ENCODE results near the gene SYTL3.

The SYTL3 gene

GRCh38 chr6:158807515-158808441 is 157.9 kb downstream of the SYTL3 start:
- peak overlapping the region; percentile 95 for H3K27ac ChIP-seq
- no peak overlapping the region for H3K9ac ChIP-seq
- no peak overlapping the region for H2AFZ ChIP-seq
- peak overlapping the region; percentile 32 for H3K4me3 ChIP-seq (ENCODE audit: low read depth, low read length)
- H3K4me2 ChIP-seq (ENCODE audit: low read length), result peak overlapping the region; percentile 61
- H3K27me3 ChIP-seq (ENCODE audit: control insufficient read depth, insufficient read depth, low read length), result no peaks in the 10 kb centered on the region
- TF ChIP-seq, protein P1, sequence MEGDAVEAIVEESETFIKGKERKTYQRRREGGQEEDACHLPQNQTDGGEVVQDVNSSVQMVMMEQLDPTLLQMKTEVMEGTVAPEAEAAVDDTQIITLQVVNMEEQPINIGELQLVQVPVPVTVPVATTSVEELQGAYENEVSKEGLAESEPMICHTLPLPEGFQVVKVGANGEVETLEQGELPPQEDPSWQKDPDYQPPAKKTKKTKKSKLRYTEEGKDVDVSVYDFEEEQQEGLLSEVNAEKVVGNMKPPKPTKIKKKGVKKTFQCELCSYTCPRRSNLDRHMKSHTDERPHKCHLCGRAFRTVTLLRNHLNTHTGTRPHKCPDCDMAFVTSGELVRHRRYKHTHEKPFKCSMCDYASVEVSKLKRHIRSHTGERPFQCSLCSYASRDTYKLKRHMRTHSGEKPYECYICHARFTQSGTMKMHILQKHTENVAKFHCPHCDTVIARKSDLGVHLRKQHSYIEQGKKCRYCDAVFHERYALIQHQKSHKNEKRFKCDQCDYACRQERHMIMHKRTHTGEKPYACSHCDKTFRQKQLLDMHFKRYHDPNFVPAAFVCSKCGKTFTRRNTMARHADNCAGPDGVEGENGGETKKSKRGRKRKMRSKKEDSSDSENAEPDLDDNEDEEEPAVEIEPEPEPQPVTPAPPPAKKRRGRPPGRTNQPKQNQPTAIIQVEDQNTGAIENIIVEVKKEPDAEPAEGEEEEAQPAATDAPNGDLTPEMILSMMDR (IDR thresholded peaks at IDR 0.05), result no peak
- H3K4me1 ChIP-seq, result peaks cover 79% of the 10 kb centered on the region
- peaks cover 70% of the 10 kb centered on the region for H3K79me2 ChIP-seq
- H3K9me3 ChIP-seq (ENCODE audit: control insufficient read depth, low read length), result no peaks in the 10 kb centered on the region
- no peaks in the 10 kb centered on the region for H3K36me3 ChIP-seq (ENCODE audit: control insufficient read depth, insufficient read depth, low read length)

DNA sequence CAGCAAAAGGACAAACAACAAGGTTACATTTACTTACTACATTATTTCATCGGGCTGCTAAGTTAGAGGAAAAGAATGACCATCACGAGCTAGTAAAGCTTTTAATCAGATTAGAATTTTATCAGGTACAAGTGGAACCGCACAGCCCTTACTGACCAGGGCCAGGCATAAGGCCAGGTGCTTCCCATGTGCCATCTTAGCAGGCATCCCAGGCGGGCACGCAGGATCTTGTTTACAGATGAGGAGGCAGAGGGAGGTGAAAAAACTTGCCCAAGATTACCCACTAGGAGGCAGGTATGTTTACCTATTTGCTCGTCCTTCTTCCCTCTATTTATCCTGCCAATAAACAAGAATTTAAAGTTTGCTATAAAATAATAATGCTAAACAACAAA is 158.6 kb downstream of the SYTL3 start:
- Histone ChIP-seq H3K4me3 (ENCODE audit: low read depth, low read length) (peak overlapping the region; percentile 32), H2AFZ (no peak overlapping the region), H3K9me3 (ENCODE audit: control insufficient read depth, low read length) (no peaks in the 10 kb centered on the region), H3K36me3 (ENCODE audit: control insufficient read depth, insufficient read depth, low read length) (no peaks in the 10 kb centered on the region), H3K9ac (no peak overlapping the region), H3K27me3 (ENCODE audit: control insufficient read depth, insufficient read depth, low read length) (no peaks in the 10 kb centered on the region), H3K4me2 (ENCODE audit: low read length) (peak overlapping the region; percentile 61), H3K27ac (peak overlapping the region; percentile 95), H3K4me1 (peaks cover 81% of the 10 kb centered on the region), H3K79me2 (peaks cover 73% of the 10 kb centered on the region)
- TF ChIP-seq, protein P1 (IDR thresholded peaks at IDR 0.05), result peak; percentile 25

- Histone ChIP-seq H3K9ac (peak overlapping the region; percentile 21), H3K4me1 (peaks cover 83% of the 10 kb centered on the region), H2AFZ (no peak overlapping the region), H3K4me2 (ENCODE audit: low read length) (peak overlapping the region; percentile 61), H3K27ac (peak overlapping the region; percentile 95), H3K9me3 (ENCODE audit: control insufficient read depth, low read length) (no peaks in the 10 kb centered on the region), H3K79me2 (peaks cover 77% of the 10 kb centered on the region), H3K36me3 (ENCODE audit: control insufficient read depth, insufficient read depth, low read length) (no peaks in the 10 kb centered on the region), H3K27me3 (ENCODE audit: control insufficient read depth, insufficient read depth, low read length) (no peaks in the 10 kb centered on the region), H3K4me3 (ENCODE audit: low read depth, low read length) (peak overlapping the region; percentile 32)
- TF ChIP-seq, protein P1 (IDR thresholded peaks at IDR 0.05), result no peak
Measured at GRCh38 chr6:158808941-158809678, 159.3 kb downstream of the SYTL3 start.

DNA sequence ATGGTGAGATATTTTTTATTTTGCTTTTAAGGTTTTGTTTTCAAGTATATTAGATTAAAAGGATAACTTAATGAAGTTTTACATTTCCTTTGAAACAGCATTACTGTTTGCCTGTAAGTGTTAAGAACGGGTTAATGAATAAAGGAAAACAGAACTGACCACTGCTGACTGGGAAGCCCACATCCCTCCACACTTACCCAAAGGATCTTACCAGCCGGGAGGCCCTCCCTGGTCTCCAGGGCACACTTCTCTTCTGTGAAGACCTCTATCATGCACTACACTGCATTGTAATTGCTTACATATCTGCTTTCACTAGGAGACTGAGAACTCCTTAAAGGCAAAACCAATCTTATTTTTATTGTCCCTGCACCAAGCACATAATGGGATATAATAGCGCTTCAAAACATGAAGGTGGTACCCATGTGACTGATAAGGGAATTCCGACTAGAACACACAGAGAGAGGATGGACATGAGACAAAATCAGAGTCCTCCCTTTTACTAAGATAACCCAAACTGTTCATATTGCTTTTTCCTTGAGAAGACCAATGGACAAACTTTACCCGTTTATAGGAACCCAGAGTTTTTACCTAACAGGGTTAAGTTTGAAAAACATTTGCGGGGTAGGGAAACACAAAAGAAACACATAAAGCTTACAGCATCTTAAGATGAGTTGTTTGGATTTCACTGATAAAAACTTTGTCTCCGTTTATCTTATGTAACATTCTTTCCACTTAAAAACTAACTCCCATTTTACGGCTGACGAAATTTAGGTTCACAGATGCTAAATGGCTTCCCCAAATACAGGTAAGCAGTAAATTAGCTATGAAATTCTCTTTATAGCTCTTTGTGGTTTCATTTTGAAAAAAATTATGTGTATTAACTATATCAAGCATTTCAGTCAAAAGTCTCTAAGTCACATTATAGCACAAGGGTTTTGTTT is 160.6 kb downstream of the SYTL3 start:
- Histone ChIP-seq H3K9me3 (ENCODE audit: control insufficient read depth, low read length) (no peaks in the 10 kb centered on the region), H3K79me2 (peaks cover 87% of the 10 kb centered on the region), H2AFZ (no peak overlapping the region), H3K27me3 (ENCODE audit: control insufficient read depth, insufficient read depth, low read length) (no peaks in the 10 kb centered on the region), H3K36me3 (ENCODE audit: control insufficient read depth, insufficient read depth, low read length) (no peaks in the 10 kb centered on the region), H3K9ac (no peak overlapping the region), H3K27ac (peak overlapping the region; percentile 95), H3K4me2 (ENCODE audit: low read length) (peak overlapping the region; percentile 37), H3K4me1 (peaks cover 86% of the 10 kb centered on the region), H3K4me3 (ENCODE audit: low read depth, low read length) (peak overlapping the region; percentile 35)
- TF ChIP-seq, protein P1 (IDR thresholded peaks at IDR 0.05), result no peak
